Measurements from ENCODE around the gene GIPC3.

The GIPC3 gene

GRCh38 chr19:3641515-3642269, 56.4 kb downstream of the GIPC3 start:
- ATAC-seq, result no peak
- no peak for DNase-seq (ENCODE audit: low spot score in 2 of 2)
- no peaks in the 10 kb centered on the region for H3K9me3 Mint-ChIP-seq
- peaks cover 67% of the 10 kb centered on the region for H3K36me3 Mint-ChIP-seq
- H3K4me1 Mint-ChIP-seq, result no peaks in the 10 kb centered on the region
- H3K27ac Mint-ChIP-seq, result no peak overlapping the region
- no peak overlapping the region for H3K4me3 Mint-ChIP-seq

- H3K4me1 Mint-ChIP-seq, result no peaks in the 10 kb centered on the region
- no peak for ATAC-seq
- H3K4me3 Mint-ChIP-seq, result no peak overlapping the region
- no peaks in the 10 kb centered on the region for H3K9me3 Mint-ChIP-seq
- DNase-seq (ENCODE audit: low spot score in 2 of 2), result no peak
- H3K36me3 Mint-ChIP-seq, result peaks cover 64% of the 10 kb centered on the region
- H3K27ac Mint-ChIP-seq, result no peak overlapping the region
These were observed 57.0 kb downstream of the GIPC3 start for GRCh38 chr19:3642296-3642695.
